Myocyte (in vitro differentiated cells): ENCODE results near the gene INTS1. TPM values are rescaled to one million over a fixed set of nuclear protein-coding genes. Genes with fewer than 3 reads are reported as not detected.

Source experiments
- total RNA-seq: library from RNA; depleted of rRNA; stranded (reverse); fragments of >200 nt; gene quantifications from 2 replicates; pipeline ENCODE4 v1.2.3, GENCODE V29; 2014

INTS1 gene
- total RNA-seq, 1 donor from 2014 or later, result 52.7 TPM

Other genes with a start within 250 kb of the INTS1 start
- 25.4 and 36.7 TPM in 2 replicates for gene MICALL2, start 44.9 kb downstream of the INTS1 start, total RNA-seq
- 28.4 and 40.6 TPM in 2 replicates for gene MAFK, start 26.3 kb upstream of the INTS1 start, total RNA-seq
- 0.32 and 2.8 TPM in 2 replicates for gene TMEM184A, start 51.8 kb upstream of the INTS1 start, total RNA-seq
- 47.1 and 54.1 TPM in 2 replicates for gene PSMG3, start 65.6 kb upstream of the INTS1 start, total RNA-seq
- gene ELFN1, start 165.9 kb upstream of the INTS1 start, total RNA-seq, result not detected in 2 replicates